GM12891 (cell line): ENCODE measurements around the gene RMND5A.

Source experiments
- DNase-seq: peaks from one replicate; pipeline ENCODE4 v3.0.0; 2011; ENCODE audit warnings: low spot score; ENCODE audit not compliant: insufficient read length
- FAIRE-seq: peaks from 2 replicates; lab custom pipeline; 2011; peaks lifted over from hg19 to GRCh38; lab: Jason Lieb, UNC
- PAX5 ChIP-seq: IDR thresholded peaks from 2 replicates; pipeline ENCODE4 v1.6.1; 2011; ENCODE audit warnings: low read length, moderate library complexity, mild to moderate bottlenecking; ENCODE audit not compliant: insufficient read depth, severe bottlenecking
- POLR2A ChIP-seq: IDR thresholded peaks from 2 replicates; pipeline ENCODE4 v1.6.1; 2011; ENCODE audit warnings: low read depth, low read length, control low read depth
- POLR2AphosphoS5 ChIP-seq: IDR thresholded peaks from 2 replicates; pipeline ENCODE4 v1.6.1; 2011; ENCODE audit warnings: low read depth, low read length, control low read depth
- POU2F2 ChIP-seq: IDR thresholded peaks from 2 replicates; pipeline ENCODE4 v1.6.1; 2011; ENCODE audit warnings: low read depth, mild to moderate bottlenecking, control low read depth, low read length, moderate library complexity
- SPI1 ChIP-seq: IDR thresholded peaks from 2 replicates; pipeline ENCODE4 v1.6.1; 2011; ENCODE audit warnings: low read depth, low read length, control low read depth
- TAF1 ChIP-seq: IDR thresholded peaks from 2 replicates; pipeline ENCODE4 v1.6.1; 2011; ENCODE audit warnings: low read depth, low read length, control low read depth

The RMND5A gene

DNA sequence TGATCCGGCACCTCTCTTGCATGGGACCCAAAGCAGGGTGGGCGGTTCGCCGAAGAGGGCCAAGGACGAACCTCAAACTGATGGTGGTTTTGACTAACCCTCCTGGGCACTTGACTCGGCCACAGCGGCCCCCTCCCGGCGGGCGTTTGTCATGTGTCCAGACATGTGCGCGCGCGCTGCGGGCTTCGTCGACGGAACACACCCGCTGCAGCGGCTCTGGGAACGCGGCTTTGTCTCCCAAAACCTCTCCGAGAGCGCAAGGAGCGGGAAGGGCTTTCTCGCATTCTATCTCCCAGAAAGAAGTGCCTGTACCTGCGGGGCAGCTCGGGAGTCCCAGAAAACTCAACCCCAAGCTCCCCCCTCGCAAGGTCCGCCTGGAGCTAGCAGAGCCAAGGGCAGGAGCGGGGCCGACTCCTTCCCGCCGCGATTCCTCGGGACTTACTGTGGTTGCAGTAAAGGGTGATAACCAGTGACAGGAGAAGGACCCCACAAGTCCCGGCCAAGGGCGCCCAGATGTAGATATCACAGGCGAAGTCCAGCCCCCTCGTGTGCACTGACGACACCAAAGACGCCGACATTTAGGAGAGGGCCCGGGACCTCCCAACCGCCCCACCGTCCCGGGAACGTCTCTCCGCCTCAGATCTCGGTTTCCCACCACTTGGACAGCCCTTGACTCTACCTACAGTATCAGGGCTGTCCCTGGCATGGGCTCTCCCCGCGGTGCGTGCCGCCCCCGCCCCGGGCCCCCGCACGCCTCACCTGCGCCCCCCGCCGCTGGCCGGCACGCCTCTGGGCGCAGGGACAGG is 69.0 kb downstream of the RMND5A start:
- FAIRE-seq (no peak), DNase-seq (peak; percentile 14)
- TF ChIP-seq SPI1 (no peak), POLR2AphosphoS5 (no peak), POLR2A (no peak), POU2F2 (no peak), PAX5 (no peak), TAF1 (no peak)

DNA sequence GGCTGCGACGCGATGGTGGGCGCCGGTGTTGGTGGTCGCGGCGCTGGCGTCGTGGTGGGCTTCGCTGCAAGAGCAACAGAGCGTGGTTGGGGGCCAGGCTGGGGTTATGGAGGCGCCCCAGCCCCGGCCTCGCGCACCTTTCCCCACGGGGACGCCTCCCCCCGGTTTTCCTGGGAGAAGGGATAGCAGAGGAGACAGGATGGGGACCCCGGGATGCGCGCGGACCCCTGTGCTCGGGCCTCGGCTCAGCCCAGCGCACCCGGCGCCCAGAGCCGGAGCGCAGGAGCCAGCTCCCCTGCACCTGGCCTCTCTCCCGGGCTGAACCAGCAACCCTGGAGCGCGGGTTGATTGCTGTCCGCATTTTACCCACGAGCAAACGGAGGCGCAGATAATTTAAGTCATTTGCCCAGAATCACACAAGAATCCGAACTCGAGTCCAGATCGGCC is 69.6 kb downstream of the RMND5A start:
- DNase-seq (no peak), FAIRE-seq (no peak)
- TF ChIP-seq POLR2AphosphoS5 (no peak), POU2F2 (no peak), TAF1 (no peak)

GRCh38 chr2:86790134-86790675 is 70.1 kb downstream of the RMND5A start:
- TF ChIP-seq SPI1 = no peak
- no peak for TF ChIP-seq TAF1
- TF ChIP-seq POLR2AphosphoS5 = no peak
- TF ChIP-seq POU2F2 = no peak
- TF ChIP-seq PAX5 = no peak
- TF ChIP-seq POLR2A = no peak
- FAIRE-seq (no peak), DNase-seq (peak; percentile 15)

- peak; percentile 75 for FAIRE-seq
- no peak for TF ChIP-seq PAX5
- no peak for TF ChIP-seq TAF1
- TF ChIP-seq SPI1 = no peak
- TF ChIP-seq POLR2A = no peak
- no peak for TF ChIP-seq POU2F2
- TF ChIP-seq POLR2AphosphoS5 = no peak
Observed at GRCh38 chr2:86790676-86791572, 70.8 kb downstream of the RMND5A start, which contains the start of gene CD8A. TSS of gene CD8A (minus strand) at chr2:86790913. CDS start at chr2:86790825, 88 bp downstream.

DNA sequence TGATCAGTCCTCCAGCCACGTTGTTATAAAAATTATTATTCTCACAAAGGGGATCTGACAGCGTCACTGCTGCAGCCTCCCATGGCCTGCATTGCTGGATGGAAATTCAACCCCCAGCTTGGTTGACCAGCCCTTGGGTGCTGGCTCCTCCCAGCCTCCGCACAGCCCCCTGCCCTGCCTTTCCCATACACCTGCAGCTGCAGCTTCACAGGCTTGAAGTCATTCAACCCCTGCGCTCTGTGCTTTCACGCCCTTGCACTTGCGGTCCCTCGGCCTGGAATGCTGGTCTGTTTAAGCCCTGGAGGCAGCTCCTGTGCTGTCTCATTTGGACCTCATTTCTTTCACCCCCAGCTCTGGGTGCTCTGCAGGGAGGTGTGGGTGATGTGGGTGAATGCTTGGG is 71.5 kb downstream of the RMND5A start:
- FAIRE-seq (no peak), DNase-seq (no peak)
- TF ChIP-seq SPI1 = no peak
- no peak for TF ChIP-seq POLR2AphosphoS5
- no peak for TF ChIP-seq PAX5
- TF ChIP-seq TAF1 = no peak
- no peak for TF ChIP-seq POU2F2
- no peak for TF ChIP-seq POLR2A

More at GRCh38 chr2:86790676-86791572, 70.8 kb downstream of the RMND5A start, which contains the start of gene CD8A:
- DNase-seq = peak; percentile 25

DNA sequence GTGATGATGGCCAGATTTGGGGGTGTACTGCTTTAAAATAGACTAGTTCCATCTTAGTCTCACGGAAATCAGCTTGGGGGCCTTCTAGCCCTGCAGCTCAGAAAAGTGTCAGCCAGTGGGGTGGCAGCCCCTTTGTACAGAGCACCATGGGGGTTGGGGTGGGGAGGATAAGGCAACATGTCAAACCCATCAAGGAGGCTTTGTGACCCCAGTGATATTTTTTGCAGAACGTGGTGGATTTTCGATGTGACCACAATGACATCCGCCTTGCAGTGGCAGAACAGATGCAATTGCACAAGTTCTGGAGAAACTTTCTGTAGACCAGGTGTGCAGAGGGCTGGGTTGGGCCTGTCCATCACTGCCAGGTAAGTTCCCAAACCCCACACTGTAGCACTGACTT is 73.7 kb downstream of the RMND5A start:
- DNase-seq = no peak
- FAIRE-seq = no peak
- TF ChIP-seq POU2F2 (no peak), TAF1 (no peak), POLR2AphosphoS5 (no peak), PAX5 (no peak), SPI1 (no peak), POLR2A (no peak)

DNA sequence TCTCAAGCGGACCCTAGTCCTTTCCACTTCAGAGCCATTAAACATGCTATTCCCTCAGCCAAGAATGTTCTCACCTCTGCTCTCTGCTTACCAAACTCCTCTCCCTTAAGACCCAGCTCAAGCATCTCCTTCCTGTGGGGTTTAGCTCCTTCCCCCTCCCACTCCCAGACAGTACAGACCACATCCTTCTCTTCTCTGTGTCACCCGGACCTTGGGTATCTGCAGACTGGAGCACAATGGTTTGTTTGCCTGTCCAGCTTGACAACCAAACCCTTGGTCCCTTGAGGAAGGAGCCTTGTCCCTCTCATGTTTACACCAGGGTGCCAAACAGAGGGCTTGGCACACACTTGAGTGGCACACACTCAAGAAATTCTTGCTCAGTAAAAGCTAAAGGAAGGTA is 74.8 kb downstream of the RMND5A start:
- no peak for TF ChIP-seq POLR2AphosphoS5
- TF ChIP-seq TAF1 = no peak
- no peak for TF ChIP-seq POLR2A
- TF ChIP-seq POU2F2 = no peak
- TF ChIP-seq SPI1 = no peak
- TF ChIP-seq PAX5 = no peak
- DNase-seq (no peak), FAIRE-seq (no peak)

- DNase-seq = no peak
- no peak for FAIRE-seq
- TF ChIP-seq POU2F2 (no peak), TAF1 (no peak), POLR2A (no peak), PAX5 (no peak)
Observed at GRCh38 chr2:86800856-86801567, 80.9 kb downstream of the RMND5A start.

GRCh38 chr2:86806059-86806857 is 86.2 kb downstream of the RMND5A start:
- DNase-seq = no peak
- TF ChIP-seq POLR2A (no peak), POLR2AphosphoS5 (no peak)
- no peak for FAIRE-seq
